Measurements from ENCODE around the gene CAPN12.
A peak's percentile ranks its signal among the peaks of the same experiment; 100 is the strongest.

CAPN12 gene

GRCh38 chr19:38737281-38737865, 6.9 kb downstream of the CAPN12 start:
- no peak for DNase-seq

- no peak for DNase-seq
These were observed 7.6 kb downstream of the CAPN12 start for GRCh38 chr19:38736413-38737280.

- DNase-seq: no peak
These were observed 8.2 kb downstream of the CAPN12 start for GRCh38 chr19:38736036-38736412.

- no peak for DNase-seq
These were observed 9.0 kb downstream of the CAPN12 start for GRCh38 chr19:38735257-38735686.

- DNase-seq: peak; percentile 28 to 31
These were observed 9.6 kb downstream of the CAPN12 start for GRCh38 chr19:38734426-38735256.

- DNase-seq: no peak
These were observed 10.2 kb downstream of the CAPN12 start for GRCh38 chr19:38734176-38734425.

GRCh38 chr19:38733493-38734175, 10.6 kb downstream of the CAPN12 start:
- DNase-seq: no peak

GRCh38 chr19:38733241-38733492, 11.1 kb downstream of the CAPN12 start:
- no peak for DNase-seq

GRCh38 chr19:38731654-38732301, 12.5 kb downstream of the CAPN12 start:
- DNase-seq: no peak

- no peak for DNase-seq
These were observed 13.3 kb downstream of the CAPN12 start for GRCh38 chr19:38730731-38731589.

GRCh38 chr19:38730470-38730730, 13.9 kb downstream of the CAPN12 start:
- DNase-seq: no peak

GRCh38 chr19:38729653-38730469, 14.4 kb downstream of the CAPN12 start:
- DNase-seq: peak; percentile 43 to 48

- DNase-seq: no peak
These were observed 15.3 kb downstream of the CAPN12 start for GRCh38 chr19:38728752-38729541.

GRCh38 chr19:38727868-38728660, 16.2 kb downstream of the CAPN12 start:
- DNase-seq: peak; percentile 59 to 70

GRCh38 chr19:38727306-38727867, 16.9 kb downstream of the CAPN12 start:
- DNase-seq: no peak

- DNase-seq: no peak
These were observed 17.4 kb downstream of the CAPN12 start for GRCh38 chr19:38726761-38727301.

GRCh38 chr19:38726284-38726673, 18.0 kb downstream of the CAPN12 start:
- no peak for DNase-seq

- DNase-seq: no peak
These were observed 18.6 kb downstream of the CAPN12 start for GRCh38 chr19:38725469-38726283.
